Stimulated activated naive CD4-positive, alpha-beta T cell treated with Interleukin-2 at 50 U/mL for 16 hours (primary cell): Measurements from ENCODE around the gene MAB21L3.

Experiments
- DNase-seq: peaks from one replicate; lab custom pipeline; 2025; lab: John Stamatoyannopoulos, UW

Gene MAB21L3

GRCh38 chr1:116110567-116111523 is at the start of gene MAB21L3:
Gene MAB21L3 (plus strand): TSS chr1:116111399. CDS start chr1:116112616, 1,217 bp downstream.
- DNase-seq, result no peak

- no peak for DNase-seq
Observed at GRCh38 chr1:116062201-116062600, 49.0 kb upstream of the MAB21L3 start.

DNA sequence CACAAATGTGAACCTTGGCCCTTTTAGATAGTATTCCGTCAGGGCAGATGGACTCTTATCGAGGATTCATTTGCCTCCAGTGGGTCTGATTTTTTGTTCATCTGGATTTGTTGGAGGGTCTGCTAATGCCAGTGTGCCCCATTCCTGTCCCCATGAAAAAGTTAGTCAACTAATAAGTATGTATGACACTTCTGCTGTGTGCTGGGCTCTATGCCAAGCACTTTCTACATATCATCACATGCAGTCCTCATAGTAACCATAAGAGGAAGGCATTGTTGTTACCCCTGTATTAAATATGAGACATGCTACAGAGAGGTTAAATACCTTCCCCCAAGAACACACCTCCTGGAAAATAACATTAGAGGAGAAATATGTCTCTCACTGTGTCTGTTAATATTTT is 46.6 kb upstream of the MAB21L3 start:
- DNase-seq, result no peak

DNA sequence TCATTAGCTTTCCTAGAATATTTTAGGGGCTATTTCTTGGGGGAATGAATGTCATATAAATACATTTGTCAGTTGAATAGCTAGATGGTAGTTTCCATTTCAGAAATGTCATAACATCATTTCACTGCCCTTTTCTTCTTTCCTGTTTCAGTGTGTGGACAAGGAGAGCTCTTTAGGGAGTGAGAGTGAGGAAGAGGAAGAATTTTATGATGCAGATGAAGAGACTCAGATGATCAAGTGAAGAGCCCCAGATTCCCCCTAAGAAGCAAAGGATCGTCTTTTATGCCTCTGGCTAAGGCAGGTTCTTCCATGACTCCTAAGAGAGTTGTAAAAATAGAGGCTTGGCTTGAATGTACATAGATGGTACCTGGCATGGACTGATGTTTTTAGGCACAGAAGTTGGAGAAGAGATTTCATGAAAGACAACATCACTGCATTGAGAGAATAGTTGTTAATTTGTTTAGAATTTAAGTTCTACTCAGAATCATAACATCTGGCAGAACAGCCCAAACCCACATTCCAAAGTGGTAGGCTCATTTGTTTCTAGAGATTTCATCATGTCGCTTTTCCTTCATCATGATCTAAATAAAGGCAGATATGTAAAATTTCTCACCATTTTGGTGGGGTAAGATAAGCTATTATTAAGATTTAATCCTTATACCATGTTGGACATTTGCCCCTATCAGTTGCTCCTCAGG is 44.2 kb upstream of the MAB21L3 start:
- no peak for DNase-seq

DNA sequence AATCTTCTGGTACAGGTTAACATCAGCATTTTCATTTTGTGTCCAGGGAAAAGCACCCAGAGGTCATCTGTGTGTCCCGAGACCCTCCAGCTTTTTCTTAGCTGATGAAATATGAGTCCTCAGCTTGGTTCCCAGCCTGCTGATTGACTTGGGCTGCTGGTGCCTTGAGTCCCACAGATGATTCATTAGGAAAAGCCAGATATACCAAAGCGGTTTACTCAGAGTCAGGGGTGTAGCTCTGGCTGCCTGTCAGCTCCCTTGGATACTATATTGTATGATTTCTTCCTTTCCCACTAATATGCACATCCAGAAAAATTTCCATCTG is 43.7 kb upstream of the MAB21L3 start:
- DNase-seq, result no peak

DNA sequence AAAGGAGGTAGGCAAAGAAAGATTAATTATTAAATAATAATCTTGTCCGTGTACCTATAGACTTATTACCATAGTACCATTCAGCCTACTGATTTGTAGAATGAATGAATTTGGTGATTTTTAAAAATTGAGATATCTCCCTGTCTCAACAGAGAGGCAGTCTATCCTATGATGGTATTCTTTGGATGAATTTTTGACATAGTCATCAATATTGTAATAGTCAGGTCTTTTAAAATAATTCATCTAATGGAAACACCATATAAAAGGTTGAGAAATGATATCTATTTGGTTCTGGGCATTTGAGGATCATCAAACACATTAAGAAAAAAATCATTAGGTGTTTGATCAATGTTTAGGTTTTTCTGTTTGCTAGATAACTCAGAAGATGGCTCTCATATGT is 35.6 kb upstream of the MAB21L3 start:
- DNase-seq, result no peak

DNA sequence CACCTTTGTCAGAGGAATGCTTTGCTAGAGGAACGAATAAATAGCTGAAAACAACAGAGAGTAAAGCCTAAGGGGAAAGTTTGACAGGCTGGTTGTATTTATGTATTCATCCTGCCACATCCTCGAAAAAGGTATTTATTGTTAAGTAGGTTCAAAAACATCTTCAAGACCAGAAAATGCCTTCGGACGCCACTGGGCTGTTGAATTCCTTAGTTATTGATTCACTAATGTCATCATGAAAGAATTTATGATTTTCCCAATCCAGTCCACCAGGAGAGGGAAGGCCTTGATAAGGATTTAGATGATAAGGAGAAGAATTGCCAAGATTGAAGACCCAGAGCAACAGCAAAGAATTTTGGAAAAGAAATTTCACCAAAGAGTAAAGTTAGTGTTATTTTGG is 35.2 kb upstream of the MAB21L3 start:
- no peak for DNase-seq

DNA sequence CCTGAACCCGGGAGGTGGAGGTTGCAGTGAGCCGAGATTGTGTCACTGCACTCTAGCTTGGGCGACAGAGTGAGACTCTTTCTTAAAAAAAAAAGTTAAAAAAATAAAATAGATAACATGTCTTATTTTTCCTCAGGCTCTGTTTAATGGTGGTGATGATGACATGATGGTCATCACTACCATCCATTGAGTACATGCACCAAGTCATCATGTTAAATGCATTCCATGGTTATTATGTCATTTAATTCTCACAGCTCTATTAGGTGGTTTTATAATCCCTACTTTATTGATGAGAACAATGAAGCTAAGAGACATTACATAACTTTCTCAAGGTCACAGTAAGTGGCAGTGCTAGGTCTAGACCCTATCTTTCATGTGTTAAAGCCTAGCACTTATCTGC is 34.4 kb upstream of the MAB21L3 start:
- DNase-seq, result no peak

- DNase-seq, result no peak
Observed at GRCh38 chr1:116078699-116079223, 32.4 kb upstream of the MAB21L3 start.

DNA sequence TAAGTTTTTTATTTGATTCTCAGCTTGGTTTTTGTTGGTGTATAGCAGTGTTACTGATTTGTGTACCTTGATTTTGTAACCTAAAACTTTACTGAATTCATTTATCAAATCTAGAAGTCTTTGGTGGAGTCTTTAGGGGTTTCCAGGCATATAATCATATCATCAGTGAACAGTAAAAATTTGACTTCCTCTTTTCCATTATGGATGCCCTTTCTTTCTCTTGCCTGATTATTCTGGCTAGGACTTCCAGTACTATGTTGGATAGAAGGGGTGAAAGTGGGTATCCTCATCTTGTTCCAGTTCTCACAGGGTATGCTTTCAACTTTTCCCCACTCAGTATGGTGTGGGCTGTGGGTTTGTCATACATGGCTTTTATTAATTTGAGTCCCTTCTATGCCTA is 23.6 kb upstream of the MAB21L3 start:
- DNase-seq, result no peak

DNA sequence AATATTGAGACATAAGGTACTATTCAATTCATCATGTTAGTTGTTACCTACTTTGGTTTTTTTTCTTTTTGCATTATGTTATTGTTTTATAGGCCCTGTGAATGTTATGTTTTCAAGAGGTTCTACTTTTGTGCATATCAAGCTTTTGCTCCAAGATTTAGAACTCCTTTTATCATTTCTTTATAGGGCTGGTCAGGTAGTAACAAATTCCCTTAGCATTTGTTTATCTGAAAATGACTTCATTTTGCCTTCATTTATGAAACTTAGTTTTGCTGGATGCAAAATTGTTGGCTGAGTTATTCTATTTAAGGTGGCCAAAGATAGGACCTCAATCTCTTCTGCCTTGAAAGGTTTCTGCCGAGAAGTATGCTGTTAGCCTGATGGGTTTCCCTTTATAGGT is 21.3 kb upstream of the MAB21L3 start:
- DNase-seq, result no peak

DNA sequence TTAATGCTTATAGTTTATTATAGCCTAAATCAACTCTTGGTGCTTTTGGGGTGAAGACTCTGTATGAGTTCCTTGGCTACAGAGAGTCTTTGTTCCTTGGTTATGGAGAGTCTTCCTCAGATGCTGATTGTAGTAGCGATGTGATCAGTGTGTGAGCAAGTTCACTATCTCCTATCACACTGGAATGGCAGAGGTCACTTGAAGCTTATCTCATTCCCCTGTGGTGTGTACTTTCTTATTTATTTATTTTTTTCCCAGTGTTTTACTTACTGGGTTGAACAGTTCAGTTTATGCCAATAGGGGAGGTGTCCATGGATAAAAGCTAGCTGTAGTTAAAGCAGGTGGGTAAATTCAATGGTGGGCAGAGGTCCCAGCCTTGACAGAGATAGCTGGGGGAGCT is 20.1 kb upstream of the MAB21L3 start:
- DNase-seq, result no peak

DNA sequence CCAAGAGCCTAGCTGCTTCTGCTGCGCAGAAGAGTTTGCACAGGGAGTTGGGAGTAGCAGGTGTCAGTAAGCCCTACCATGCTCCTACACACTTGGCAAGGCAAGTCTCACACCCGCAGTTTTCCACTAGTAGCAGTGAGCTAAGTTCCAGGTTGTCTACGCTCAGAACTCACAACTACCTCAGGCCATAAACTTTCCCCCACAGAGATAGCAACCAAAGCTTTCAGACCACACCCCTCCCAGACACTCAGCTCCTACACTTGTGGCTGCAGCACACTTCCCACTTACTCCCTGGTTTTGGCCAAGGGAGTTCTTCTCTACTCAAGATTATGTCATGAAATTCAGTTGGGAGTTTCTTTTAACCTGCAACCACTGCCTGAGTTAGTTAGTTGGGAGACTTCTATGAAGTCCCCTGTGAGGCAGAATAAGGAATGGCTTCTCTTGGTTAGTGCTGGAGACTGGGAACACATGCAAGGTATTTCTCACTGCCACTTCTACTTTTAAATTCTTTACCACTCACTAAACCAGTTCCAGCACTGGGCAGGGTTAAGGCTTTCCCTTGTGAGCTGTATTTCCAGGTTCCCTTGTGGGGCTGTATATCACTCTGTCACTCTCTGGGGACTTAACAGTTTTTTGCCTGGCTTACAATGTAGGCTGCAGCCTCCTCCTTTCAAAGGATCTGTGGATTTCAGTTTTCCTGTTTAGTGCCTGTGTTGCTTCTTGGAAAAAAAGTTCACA is 18.3 kb upstream of the MAB21L3 start:
- DNase-seq, result no peak

DNA sequence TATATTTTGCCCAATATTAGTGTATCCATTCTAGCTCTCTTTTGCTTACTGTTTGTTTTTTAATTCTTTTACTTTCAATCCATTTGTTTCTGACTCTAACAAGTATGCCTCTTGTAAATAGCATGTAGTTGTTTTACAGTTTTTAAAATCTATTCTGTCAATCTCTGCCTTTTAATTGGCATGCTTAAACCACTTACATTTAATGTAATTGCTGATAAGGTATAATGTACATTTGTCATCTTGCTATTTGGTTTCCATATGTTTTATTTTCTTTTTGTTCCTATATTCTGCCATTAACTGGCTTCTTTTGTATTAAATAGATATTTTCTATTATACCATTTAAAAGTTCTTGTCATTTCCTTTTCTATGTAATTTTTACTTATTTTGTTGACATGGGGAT is 16.2 kb upstream of the MAB21L3 start:
- DNase-seq, result no peak

DNA sequence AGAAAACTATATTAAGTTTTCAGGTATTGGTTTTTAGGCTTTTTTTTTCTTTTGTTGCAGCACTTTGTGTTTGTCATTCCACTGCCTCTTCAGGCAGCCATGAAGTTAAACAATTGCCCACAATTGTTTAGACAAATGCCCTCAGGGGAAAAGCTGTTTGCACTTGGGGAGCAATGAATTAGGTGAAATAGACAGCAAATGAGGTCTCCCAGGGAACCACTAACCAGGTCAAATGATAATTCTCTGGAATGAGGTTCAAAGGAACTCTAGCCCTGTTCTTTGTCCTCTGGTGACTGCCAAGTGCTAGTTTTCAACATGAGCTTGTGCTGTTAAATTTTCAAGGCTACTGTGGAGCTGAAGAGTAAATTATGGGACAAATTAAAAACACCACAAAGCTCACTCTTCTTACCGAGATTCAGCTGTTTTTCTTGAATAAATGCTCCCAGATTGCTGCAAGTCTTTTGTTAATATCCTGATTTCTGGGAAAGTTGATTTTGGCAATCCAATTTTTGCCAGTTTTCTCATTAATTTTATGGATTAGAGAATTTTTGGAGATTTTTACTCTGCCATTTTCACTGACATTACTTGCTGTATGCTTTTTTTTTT is 15.1 kb upstream of the MAB21L3 start:
- no peak for DNase-seq

DNA sequence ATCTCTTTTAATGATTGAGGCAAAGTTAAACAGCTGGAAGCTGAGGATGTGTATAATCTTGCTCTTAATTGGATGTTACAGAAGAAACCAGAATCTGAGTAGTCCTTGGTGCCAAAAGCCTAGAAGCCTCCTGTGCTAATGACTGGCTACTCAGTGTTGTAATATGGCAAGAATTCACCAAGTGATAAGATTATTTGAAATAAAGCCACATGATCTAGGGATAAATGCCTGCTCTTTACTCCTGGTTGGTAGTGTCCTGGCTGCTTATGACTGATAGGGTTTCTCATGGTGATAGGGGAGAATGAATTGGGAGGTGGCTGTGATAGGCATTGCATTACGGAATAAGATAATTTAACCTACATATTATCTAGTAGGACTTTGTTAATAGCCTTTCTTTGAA is 13.6 kb upstream of the MAB21L3 start:
- no peak for DNase-seq

DNA sequence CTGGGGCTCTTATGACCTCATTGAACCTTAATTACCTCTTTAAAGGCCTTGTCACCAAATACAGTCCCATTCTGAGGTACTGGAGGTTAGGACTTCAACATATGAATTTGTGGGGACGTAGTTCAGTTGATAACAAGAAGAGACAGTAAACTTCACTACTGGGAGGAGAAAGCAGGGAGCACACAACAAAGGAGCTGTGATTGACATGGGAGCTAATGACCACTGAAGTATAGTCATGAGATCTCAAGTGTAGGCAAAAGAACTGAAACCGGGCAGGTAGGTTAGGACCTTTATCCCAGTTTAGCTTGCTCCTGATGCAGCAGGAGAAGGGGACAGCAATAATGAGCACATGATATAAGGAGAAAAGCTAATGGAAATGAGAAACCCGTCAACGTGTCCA is 11.8 kb upstream of the MAB21L3 start:
- DNase-seq, result no peak

- no peak for DNase-seq
Observed at GRCh38 chr1:116099919-116100318, 11.3 kb upstream of the MAB21L3 start.

- DNase-seq, result no peak
Observed at GRCh38 chr1:116104667-116105066, 6.5 kb upstream of the MAB21L3 start.

DNA sequence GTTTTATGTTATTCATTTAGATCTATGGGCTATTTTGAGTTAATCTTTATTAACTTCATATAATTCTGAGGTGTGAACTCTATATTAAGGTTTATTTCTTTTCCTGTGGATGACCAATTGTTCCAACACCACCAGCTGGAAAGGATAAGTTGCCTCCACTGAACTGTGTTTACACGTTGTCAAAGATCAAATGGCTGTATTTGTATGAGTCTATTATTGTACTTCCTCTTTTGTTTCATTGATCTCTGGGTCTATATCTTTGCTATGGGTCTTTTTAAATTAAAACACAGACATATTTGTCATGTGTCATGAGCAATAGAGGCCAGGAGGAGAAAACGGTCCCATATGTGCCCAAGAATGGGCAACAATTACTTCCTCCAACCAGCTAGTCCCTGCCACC is 5.2 kb upstream of the MAB21L3 start:
- no peak for DNase-seq

DNA sequence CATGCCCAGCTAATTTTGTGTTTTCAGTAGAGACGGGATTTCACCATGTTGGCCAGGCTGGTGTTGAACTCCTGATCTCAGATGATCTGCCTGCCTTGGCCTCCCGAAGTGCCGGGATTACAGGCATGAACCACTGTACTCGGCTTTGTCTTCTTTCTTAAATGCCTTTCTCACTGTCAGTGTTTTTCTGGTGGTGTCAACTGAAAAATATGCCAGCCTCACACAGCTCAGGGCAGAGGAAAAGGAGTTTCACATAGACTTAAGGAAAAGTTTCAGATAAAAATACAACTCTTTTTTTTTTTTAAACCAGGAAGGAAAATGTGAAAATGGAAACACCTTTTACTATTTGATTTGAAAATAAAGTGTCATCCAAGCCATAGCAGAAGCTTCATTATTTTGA is 4.6 kb upstream of the MAB21L3 start:
- DNase-seq, result no peak

GRCh38 chr1:116107371-116107770 is 3.8 kb upstream of the MAB21L3 start:
- DNase-seq, result no peak
